GM12874 (cell line): ENCODE measurements around the gene EHD1.

Experiments used
- TF ChIP-seq, protein P1 (sequence below): IDR thresholded peaks from 2 replicates; pipeline ENCODE4 v1.5.1; 2011; ENCODE audit warnings: low read depth, mild to moderate bottlenecking, control low read depth, low read length, moderate library complexity; ENCODE audit not compliant: insufficient read depth

EHD1 gene

DNA sequence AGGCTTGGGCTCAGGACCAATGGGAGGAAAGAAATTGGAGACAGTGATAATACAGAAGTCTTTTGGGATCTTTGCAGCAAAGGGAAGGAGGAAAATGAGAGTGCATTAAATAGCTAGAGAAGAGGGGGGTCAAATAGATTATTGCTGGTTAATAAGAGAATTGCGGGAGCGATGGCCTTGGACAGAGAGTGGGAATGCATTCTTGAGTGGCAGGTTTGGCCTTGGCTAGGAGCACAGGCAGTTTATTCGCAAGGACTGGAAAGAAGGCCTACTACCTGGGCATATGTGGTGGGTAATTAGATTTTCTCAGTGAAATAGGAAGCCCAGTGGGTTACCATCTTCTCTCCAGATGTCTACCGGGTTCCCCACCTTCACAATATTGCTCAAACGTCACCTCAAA, 64.6 kb downstream of the EHD1 start:
- TF ChIP-seq, protein P1, sequence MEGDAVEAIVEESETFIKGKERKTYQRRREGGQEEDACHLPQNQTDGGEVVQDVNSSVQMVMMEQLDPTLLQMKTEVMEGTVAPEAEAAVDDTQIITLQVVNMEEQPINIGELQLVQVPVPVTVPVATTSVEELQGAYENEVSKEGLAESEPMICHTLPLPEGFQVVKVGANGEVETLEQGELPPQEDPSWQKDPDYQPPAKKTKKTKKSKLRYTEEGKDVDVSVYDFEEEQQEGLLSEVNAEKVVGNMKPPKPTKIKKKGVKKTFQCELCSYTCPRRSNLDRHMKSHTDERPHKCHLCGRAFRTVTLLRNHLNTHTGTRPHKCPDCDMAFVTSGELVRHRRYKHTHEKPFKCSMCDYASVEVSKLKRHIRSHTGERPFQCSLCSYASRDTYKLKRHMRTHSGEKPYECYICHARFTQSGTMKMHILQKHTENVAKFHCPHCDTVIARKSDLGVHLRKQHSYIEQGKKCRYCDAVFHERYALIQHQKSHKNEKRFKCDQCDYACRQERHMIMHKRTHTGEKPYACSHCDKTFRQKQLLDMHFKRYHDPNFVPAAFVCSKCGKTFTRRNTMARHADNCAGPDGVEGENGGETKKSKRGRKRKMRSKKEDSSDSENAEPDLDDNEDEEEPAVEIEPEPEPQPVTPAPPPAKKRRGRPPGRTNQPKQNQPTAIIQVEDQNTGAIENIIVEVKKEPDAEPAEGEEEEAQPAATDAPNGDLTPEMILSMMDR: no peak

DNA sequence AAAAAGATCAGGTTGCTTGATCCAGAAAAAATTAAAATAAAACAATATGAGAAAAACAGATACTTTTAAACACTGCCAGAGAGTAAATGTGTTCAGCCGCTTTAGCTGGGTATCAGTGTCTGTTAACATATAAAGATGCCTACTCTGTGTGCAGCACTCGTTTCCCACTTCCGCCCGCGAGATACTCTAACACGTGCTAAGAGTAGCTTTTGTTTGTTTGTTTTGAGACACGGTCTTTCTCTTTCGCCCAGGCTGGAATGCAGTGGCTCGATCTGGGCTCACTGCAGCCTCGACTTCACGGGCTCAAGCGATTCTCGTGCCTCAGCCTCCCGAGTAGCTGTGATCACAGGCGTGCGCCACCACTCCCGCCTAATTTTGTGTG, 67.5 kb downstream of the EHD1 start:
- TF ChIP-seq, protein P1: no peak

DNA sequence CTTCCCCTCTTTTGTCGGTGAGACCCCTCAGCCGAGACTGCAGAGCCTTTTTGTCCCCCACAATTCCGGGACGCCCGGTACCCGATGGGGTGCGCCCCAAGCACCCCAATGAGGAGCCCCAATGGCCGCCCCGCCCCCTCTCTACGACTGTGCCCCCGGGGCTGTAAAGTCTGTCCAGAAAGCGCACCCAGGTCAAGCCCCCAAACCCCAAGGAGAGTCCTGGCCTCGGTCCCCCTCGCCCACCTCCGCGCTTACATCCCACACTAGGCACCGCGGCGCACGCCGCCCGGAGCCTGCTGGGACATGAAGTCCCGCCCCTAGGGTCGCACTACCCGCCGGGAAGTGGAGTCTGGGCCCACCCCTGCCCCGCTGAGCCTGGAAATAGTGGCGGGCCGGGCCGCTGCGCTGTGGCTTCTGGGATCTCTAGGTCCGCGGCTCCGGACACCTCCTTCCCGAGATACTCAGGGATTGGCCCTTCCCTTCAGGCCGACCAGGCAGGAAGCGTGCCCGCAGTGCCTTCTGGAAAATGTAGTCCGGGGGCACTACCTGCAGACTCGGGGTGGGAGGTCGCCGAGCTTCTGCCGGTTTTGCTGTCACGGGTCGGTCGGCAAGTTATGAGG, 68.0 kb downstream of the EHD1 start, which contains the start of gene MEN1:
Gene MEN1, minus strand, starts transcription at position 281 of the 620 bp plus-strand sequence. CDS start 442 bp downstream, outside the sequence.
- TF ChIP-seq, protein P1: no peak

DNA sequence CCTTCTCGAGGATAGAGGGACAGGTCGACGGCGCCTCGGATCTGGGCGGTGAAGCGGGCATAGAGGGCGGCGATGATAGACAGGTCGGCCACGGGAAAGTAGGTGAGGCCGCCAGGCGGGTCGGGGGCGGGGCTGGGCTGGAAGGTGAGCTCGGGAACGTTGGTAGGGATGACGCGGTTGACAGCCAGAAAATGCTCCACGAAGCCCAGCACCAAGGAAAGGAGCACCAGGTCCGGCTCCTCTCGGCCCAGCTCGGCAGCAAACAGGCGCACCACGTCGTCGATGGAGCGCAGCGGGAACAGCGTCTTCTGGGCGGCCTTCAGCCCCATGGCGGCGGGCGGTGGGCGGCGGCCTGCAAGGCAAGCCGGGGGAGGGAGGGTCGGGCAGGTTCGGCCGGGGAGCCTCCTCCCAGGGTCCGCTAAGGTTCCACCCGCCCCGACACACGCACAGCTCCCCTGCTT, 68.6 kb downstream of the EHD1 start:
- TF ChIP-seq, protein P1: no peak

DNA sequence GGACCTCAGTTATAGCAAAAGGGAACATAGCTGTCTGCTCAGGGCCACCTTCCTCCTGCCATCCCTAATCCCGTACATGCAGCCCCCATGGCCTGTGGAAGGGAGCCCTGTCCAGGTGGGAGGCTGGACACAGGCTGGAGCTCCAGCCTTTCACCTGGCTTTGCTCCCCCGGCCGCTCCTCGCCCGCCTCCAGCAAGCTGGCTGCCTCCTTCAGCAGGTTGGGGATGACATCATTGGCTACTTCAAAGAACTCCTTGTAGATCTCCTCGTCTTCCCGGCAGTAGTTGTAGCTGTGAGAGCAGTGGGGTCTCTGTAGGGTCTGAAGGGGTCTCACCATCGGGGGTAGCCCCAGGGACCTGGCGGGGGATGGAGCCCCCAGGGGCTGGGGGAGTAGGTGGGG, 72.9 kb downstream of the EHD1 start:
- TF ChIP-seq, protein P1: no peak

DNA sequence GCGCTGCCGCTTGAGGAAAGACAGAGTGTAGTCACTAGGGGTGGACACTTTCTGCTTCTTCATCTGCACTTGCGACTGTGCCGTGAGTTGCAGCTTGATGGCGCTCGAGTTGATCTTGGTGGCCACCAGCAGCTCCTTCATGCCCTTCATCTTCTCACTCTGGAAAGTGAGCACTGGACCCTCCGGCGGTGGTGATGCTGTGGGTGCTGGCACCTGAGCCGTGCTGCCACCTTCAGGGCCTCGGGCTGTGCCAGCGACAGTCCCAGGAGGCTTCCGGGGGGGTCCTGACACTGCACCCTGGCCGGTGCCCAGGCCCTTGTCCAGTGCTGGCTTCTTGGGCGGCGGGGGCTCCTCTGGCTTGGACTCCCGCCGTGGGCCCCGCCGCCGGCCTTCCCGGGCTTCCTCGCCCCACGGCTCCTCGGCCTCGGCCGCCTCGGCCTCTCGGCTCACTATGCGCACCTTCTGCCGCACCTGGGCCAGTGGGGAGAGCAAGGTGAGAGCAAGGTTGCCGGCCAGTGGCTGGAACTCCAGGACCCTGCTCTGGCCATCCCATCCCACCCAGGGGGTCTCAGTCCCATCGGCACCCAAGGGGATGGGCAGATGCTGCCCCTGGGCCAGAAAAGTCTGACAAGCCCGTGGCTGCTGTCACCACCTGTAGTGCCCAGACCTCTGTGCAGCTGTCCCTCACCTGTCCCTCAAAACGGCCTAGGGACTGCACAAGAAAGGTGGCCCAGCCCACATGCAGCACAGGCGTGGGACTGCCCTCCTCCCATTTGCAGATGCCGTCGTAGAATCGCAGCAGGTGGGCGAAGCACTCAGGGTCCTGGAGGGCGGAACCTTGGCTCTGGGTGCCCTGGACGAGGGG, 73.8 kb downstream of the EHD1 start:
- TF ChIP-seq, protein P1: no peak

DNA sequence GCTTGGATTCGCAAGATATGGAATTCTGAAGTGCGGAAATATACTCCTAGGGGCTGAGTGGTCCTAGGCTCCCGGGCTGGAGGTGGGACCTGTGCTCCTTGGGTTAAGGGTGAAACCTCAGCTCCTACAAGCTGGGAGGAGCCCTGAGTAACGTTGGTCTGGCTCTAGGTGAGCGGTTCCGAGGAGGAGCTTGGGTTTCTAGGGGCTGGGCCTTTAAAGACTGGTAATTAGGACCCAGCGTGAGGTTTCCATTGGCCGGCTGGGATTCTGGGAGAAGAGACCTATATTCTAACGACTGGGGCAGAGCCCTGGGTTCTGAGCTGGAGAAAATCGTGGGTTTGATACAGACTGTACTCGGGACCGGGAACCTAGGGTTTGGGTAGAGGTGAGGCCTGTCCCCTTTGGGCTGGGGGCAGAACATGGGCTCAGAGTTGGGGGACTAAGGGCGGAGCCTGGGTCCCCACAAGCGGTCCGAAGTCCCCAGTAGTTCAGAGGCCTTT, 74.5 kb downstream of the EHD1 start:
- TF ChIP-seq, protein P1: no peak
